Mammary epithelial cell (primary cell): ENCODE data around the gene FBLN7.
"Not testable (repeated sequence)": the region's sequence is repeated elsewhere in the genome, so short reads cannot be mapped to it uniquely, and the experiment has no call there.

Experiments
- EZH2 ChIP-seq: IDR thresholded peaks from 2 replicates; pipeline ENCODE4 v1.6.1; 2012; ENCODE audit warnings: low read length, inconsistent platforms, borderline replicate concordance
- TF ChIP-seq, protein P1 (sequence below), 2 donors: IDR thresholded peaks in 1 of 2; conservative IDR thresholded peaks in 1 of 2; 2 replicates each; pipeline ENCODE4 v1.5.1; 2011 to 2012; ENCODE audit warnings: inconsistent platforms in 2 of 2, low read length in 2 of 2, mild to moderate bottlenecking in 2 of 2, control low read depth in 1 of 2, low read depth in 1 of 2; ENCODE audit not compliant: insufficient read depth in 1 of 2; ENCODE audit errors: extremely low read depth in 1 of 2

DNA sequence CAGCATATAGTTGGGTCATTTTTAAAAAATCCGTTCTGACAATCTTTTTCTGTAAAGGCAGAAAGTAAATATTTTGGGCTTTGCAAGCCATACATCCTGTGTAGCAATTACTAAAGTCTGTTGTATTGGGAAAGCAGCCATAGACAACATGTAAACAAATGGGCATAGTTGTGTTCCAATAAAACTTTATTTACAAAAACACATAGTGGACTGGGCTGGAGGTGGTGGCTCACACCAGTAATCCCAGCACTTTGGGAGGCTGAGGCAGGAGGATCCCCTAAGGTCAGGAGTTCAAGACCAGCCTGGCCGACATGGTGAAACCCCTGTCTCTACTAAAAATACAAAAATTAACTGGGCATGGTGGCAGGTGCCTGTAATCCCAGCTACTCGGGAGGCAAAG, 69.7 kb downstream of the FBLN7 start:
- TF ChIP-seq, protein P1, sequence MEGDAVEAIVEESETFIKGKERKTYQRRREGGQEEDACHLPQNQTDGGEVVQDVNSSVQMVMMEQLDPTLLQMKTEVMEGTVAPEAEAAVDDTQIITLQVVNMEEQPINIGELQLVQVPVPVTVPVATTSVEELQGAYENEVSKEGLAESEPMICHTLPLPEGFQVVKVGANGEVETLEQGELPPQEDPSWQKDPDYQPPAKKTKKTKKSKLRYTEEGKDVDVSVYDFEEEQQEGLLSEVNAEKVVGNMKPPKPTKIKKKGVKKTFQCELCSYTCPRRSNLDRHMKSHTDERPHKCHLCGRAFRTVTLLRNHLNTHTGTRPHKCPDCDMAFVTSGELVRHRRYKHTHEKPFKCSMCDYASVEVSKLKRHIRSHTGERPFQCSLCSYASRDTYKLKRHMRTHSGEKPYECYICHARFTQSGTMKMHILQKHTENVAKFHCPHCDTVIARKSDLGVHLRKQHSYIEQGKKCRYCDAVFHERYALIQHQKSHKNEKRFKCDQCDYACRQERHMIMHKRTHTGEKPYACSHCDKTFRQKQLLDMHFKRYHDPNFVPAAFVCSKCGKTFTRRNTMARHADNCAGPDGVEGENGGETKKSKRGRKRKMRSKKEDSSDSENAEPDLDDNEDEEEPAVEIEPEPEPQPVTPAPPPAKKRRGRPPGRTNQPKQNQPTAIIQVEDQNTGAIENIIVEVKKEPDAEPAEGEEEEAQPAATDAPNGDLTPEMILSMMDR (conservative IDR thresholded peaks at IDR 0.05 in 1 of 2, IDR thresholded peaks at IDR 0.05 in 1 of 2; ENCODE audit: extremely low read depth in 1 of 2, insufficient read depth in 1 of 2, low read depth in 1 of 2, low read length in 2 of 2), result not testable (repeated sequence)
- TF ChIP-seq EZH2, result not testable (repeated sequence)
